H1 (cell line): Measurements from ENCODE around the gene PARD3. TPM values are rescaled to one million over a fixed set of nuclear protein-coding genes. Genes with fewer than 3 reads are reported as not detected.

Experiments used
- CTCF ChIA-PET: fragments of 300-600 bp; sonication (Branson Sonifier 250); formaldehyde crosslinking; loops from one replicate; lab custom pipeline; 2021; ENCODE audit not compliant: partially characterized antibody; lab: Charles Lee
- POLR2A ChIA-PET: fragments of 300-600 bp; sonication (Branson Sonifier 250); formaldehyde crosslinking; loops from one replicate; lab custom pipeline; 2021; ENCODE audit warnings: inconsistent platforms; ENCODE audit not compliant: partially characterized antibody; lab: Charles Lee
- DNase-seq, 2 experiments: peaks; one replicate each; pipeline versions ENCODE4 v3.0.0 to v3.0.0-alpha.2; 2010 to 2022; ENCODE audit warnings: low spot score in 2 of 2, low read depth in 1 of 2, mixed read lengths in 1 of 2
- FAIRE-seq: peaks from 2 replicates; lab custom pipeline; 2011; peaks lifted over from hg19 to GRCh38; lab: Jason Lieb, UNC
- H2AFZ ChIP-seq: 2 replicates; pipeline ENCODE4 v1.8.1; 2012; ENCODE audit warnings: low read length, inconsistent platforms
- H2AK5ac ChIP-seq: 2 replicates; pipeline ENCODE4 v1.6.1; 2013; ENCODE audit warnings: low read depth, low read length
- H2BK120ac ChIP-seq: replicated peaks from 2 replicates; pipeline ENCODE3; 2013; ENCODE audit warnings: low read depth, low read length, inconsistent platforms
- H2BK12ac ChIP-seq: 2 replicates; pipeline ENCODE4 v1.6.1; 2013; ENCODE audit warnings: low read depth, low read length
- H2BK15ac ChIP-seq: 2 replicates; pipeline ENCODE4 v1.6.1; 2013; ENCODE audit warnings: low read length
- H2BK20ac ChIP-seq: 2 replicates; pipeline ENCODE4 v1.6.1; 2013; ENCODE audit warnings: low read length
- H2BK5ac ChIP-seq: 2 replicates; pipeline ENCODE4 v1.6.1; 2013; ENCODE audit warnings: low read depth, low read length
- H3K14ac ChIP-seq: 2 replicates; pipeline ENCODE4 v1.6.1; 2013; ENCODE audit warnings: inconsistent platforms; ENCODE audit not compliant: insufficient read length
- H3K18ac ChIP-seq: 2 replicates; pipeline ENCODE4 v1.6.1; 2013; ENCODE audit warnings: low read length; ENCODE audit errors: extremely low read depth
- H3K23ac ChIP-seq: 2 replicates; pipeline ENCODE4 v1.6.1; 2013; ENCODE audit warnings: inconsistent platforms; ENCODE audit not compliant: insufficient read length
- H3K23me2 ChIP-seq: 2 replicates; pipeline ENCODE4 v1.6.1; 2013; ENCODE audit warnings: low read depth, low read length
- H3K27ac ChIP-seq: 2 replicates; pipeline ENCODE4 v1.6.1; 2011; ENCODE audit warnings: low read depth, low read length, inconsistent platforms
- H3K27me3 ChIP-seq, 4 experiments: replicated peaks in 1 of 4; 1 replicate in 1 of 4; 2 replicates in 3 of 4; pipeline versions ENCODE4 v1.6.1 to v1.8.1; 2011 to 2013; ENCODE audit warnings: low read length in 3 of 4, mild to moderate bottlenecking in 3 of 4, inconsistent platforms in 2 of 4, mixed read lengths in 2 of 4, moderate library complexity in 1 of 4; ENCODE audit not compliant: control insufficient read depth in 3 of 4, insufficient read depth in 3 of 4; ENCODE audit errors: extremely low read depth in 1 of 4
- H3K36me3 ChIP-seq, 4 experiments: 2 replicates each; pipeline versions ENCODE4 v1.6.1 to v1.8.1; 2011 to 2013; ENCODE audit warnings: mild to moderate bottlenecking in 4 of 4, low read length in 3 of 4, moderate library complexity in 2 of 4, control low read depth in 1 of 4, inconsistent platforms in 1 of 4; ENCODE audit not compliant: insufficient read depth in 4 of 4, control insufficient read depth in 2 of 4
- H3K4ac ChIP-seq: replicated peaks from 2 replicates; pipeline ENCODE3; 2013; ENCODE audit warnings: low read length, low read depth, mixed read lengths, inconsistent platforms; ENCODE audit not compliant: insufficient read length
- H3K4me1 ChIP-seq, 4 experiments: replicated peaks in 1 of 4; 1 replicate in 1 of 4; 2 replicates in 3 of 4; pipeline versions ENCODE4 v1.6.1 to v1.8.1; 2011 to 2013; ENCODE audit warnings: low read length in 3 of 4, inconsistent platforms in 2 of 4, mixed read lengths in 1 of 4; ENCODE audit not compliant: insufficient read depth in 4 of 4, control insufficient read depth in 3 of 4
- H3K4me2 ChIP-seq, 2 experiments: 2 replicates each; pipeline versions ENCODE4 v1.6.1 to v1.8.1; 2011 to 2013; ENCODE audit warnings: low read depth in 2 of 2, low read length in 2 of 2, control low read depth in 1 of 2, inconsistent platforms in 1 of 2, mild to moderate bottlenecking in 1 of 2; ENCODE audit not compliant: insufficient read depth in 1 of 2
- H3K4me3 ChIP-seq, 4 experiments: fragments of 200-600, 300-600 bp in 1 of 4; sonication (generic), shearing (Covaris generic), sonication (Bioruptor Twin) in 1 of 4; 2 replicates each; pipeline versions ENCODE4 v1.5.1 to v1.8.1; 2011 to 2016; ENCODE audit warnings: low read length in 4 of 4, low read depth in 3 of 4, control low read depth in 2 of 4, inconsistent platforms in 2 of 4, mild to moderate bottlenecking in 2 of 4, mixed read lengths in 1 of 4, moderate library complexity in 1 of 4; ENCODE audit not compliant: insufficient read depth in 2 of 4; ENCODE audit errors: extremely low read depth in 1 of 4
- H3K56ac ChIP-seq: replicated peaks from 2 replicates; pipeline ENCODE3; 2013; ENCODE audit warnings: low read depth, mild to moderate bottlenecking, mixed read lengths, low read length, inconsistent platforms; ENCODE audit not compliant: insufficient read length
- H3K79me1 ChIP-seq: 2 replicates; pipeline ENCODE4 v1.6.1; 2013; ENCODE audit warnings: low read depth, low read length, control low read depth
- H3K79me2 ChIP-seq, 2 experiments: 2 replicates each; pipeline versions ENCODE4 v1.6.1 to v1.8.1; 2012 to 2013; ENCODE audit warnings: low read length in 2 of 2, mild to moderate bottlenecking in 2 of 2, inconsistent platforms in 1 of 2; ENCODE audit not compliant: insufficient read depth in 2 of 2, control insufficient read depth in 1 of 2
- H3K9ac ChIP-seq, 4 experiments: replicated peaks in 1 of 4; 1 replicate in 1 of 4; 2 replicates in 3 of 4; pipeline versions ENCODE4 v1.6.1 to v1.8.1; 2011 to 2013; ENCODE audit warnings: low read depth in 3 of 4, low read length in 3 of 4, control low read depth in 2 of 4, mild to moderate bottlenecking in 2 of 4, moderate library complexity in 2 of 4, inconsistent platforms in 1 of 4; ENCODE audit errors: extremely low read depth in 1 of 4
- H3K9me3 ChIP-seq, 2 experiments: 2 replicates each; pipeline versions ENCODE4 v1.6.1 to v1.8.1; 2012 to 2013; ENCODE audit warnings: mild to moderate bottlenecking in 2 of 2, moderate library complexity in 2 of 2, control low read depth in 1 of 2, inconsistent platforms in 1 of 2, low read depth in 1 of 2, low read length in 1 of 2, mixed read lengths in 1 of 2; ENCODE audit not compliant: insufficient read depth in 2 of 2
- H4K20me1 ChIP-seq, 2 experiments: replicated peaks in 1 of 2; 2 replicates each; pipeline versions ENCODE3 to v1.8.1; 2011 to 2013; ENCODE audit warnings: inconsistent platforms in 2 of 2, low read length in 2 of 2, mild to moderate bottlenecking in 1 of 2; ENCODE audit not compliant: insufficient read depth in 2 of 2, control insufficient read depth in 1 of 2
- H4K5ac ChIP-seq: 2 replicates; pipeline ENCODE4 v1.6.1; 2013; ENCODE audit warnings: low read length, low read depth, mixed read lengths, inconsistent platforms; ENCODE audit not compliant: insufficient read length
- H4K8ac ChIP-seq: 2 replicates; pipeline ENCODE4 v1.8.0; 2013; ENCODE audit warnings: mild to moderate bottlenecking, moderate library complexity, low read length, inconsistent platforms; ENCODE audit not compliant: insufficient read depth; ENCODE audit errors: extremely low read depth
- H4K91ac ChIP-seq: replicated peaks from 2 replicates; pipeline ENCODE3; 2013; ENCODE audit warnings: low read length, mixed read lengths, inconsistent platforms; ENCODE audit not compliant: insufficient read length
- KDM1A ChIP-seq: fragments of 200-600, 300-600 bp; sonication (generic); IDR thresholded peaks from 2 replicates; pipeline ENCODE4 v1.7.1; 2016; ENCODE audit warnings: mild to moderate bottlenecking, low read length, borderline replicate concordance
- MAX ChIP-seq: IDR thresholded peaks from 2 replicates; pipeline ENCODE4 v1.6.1; 2012; ENCODE audit warnings: inconsistent platforms
- WGBS, 2 experiments: shearing (Covaris generic) in 1 of 2; methylation state at CpG; one replicate each; pipeline versions ENCODE4 v1.1.6 to v1.1.7; 2013 to 2015; ENCODE audit warnings: low lambda C conversion rate in 2 of 2, mixed read lengths in 2 of 2, inconsistent platforms in 1 of 2, low coverage in 1 of 2, missing lambda C conversion rate in 1 of 2; ENCODE audit not compliant: insufficient replicate concordance in 2 of 2, insufficient coverage in 1 of 2, insufficient read length in 1 of 2; ENCODE audit errors: extremely low coverage in 1 of 2, missing lambda C conversion rate in 1 of 2; 5-methylcytosine and 5-hydroxymethylcytosine counted together
- polyA plus RNA-seq, 7 experiments: library from polyadenylated mRNA; depleted of rRNA in 3 of 7; stranded (reverse) in 5 of 7; unstranded in 2 of 7; fragments of >200 nt in 5 of 7; fragments of 200-250 nt in 2 of 7; gene quantifications; 1 replicate in 5 of 7; 2 replicates in 1 of 7; 4 replicates in 1 of 7; pipeline versions ENCODE4 v1.2.1 to v1.2.3, GENCODE V29; 2011 to 2013; ENCODE audit warnings: missing spikeins in 2 of 7, mixed read lengths in 2 of 7
- total RNA-seq: library from RNA; stranded (reverse); fragmentation: NEBNext Ultra II Directional; extraction: Animal tissue kit (Norgen Biotek cat#: 25700); gene quantifications from 2 replicates; pipeline ENCODE4 v1.2.1, GENCODE V29; 2021

The PARD3 gene
- total and polyA plus RNA-seq, 2 of the 8 experiments (the other 6 are each of a cell fraction or from before 2014, with no cell fraction given) = 19.7 to 49.1 TPM

- ChIA-PET CTCF (interaction anchor here (0.8 kb wide), 1 partner anchor 19 kb away, joined by 4 read pairs; no protein-coding TSS in a partner anchor), POLR2A (interaction anchor here (0.9 kb wide), 1 partner anchor 12 kb away, joined by 3 read pairs; no protein-coding TSS in a partner anchor)
Measured at GRCh38 chr10:34775044-34775637, 40.0 kb downstream of the PARD3 start.

More at GRCh38 chr10:34775044-34775637, 40.0 kb downstream of the PARD3 start:
- no peaks in the 10 kb centered on the region for H3K36me3 ChIP-seq
- no peak overlapping the region; the same call in 1 of the 2 replicates for H2AK5ac ChIP-seq
- H3K23ac ChIP-seq = no peak overlapping the region
- peaks cover 0 to 87% of the 10 kb centered on the region in 2 experiments; a peak in 2 of 4 replicates for H3K79me2 ChIP-seq
- H2BK120ac ChIP-seq = no peak overlapping the region
- H2BK5ac ChIP-seq = no peak overlapping the region
- FAIRE-seq (no peak), DNase-seq (no peak)
- H3K23me2 ChIP-seq = no peaks in the 10 kb centered on the region
- no peak overlapping the region for H4K91ac ChIP-seq
- no peak overlapping the region for H4K8ac ChIP-seq
- 0 out of 2 replicates have a peak, but pooled peaks have one; percentile 39 for TF ChIP-seq KDM1A
- TF ChIP-seq MAX = no peak
- H4K20me1 ChIP-seq = peaks cover 3 to 6% of the 10 kb centered on the region in 2 experiments
- H3K56ac ChIP-seq = no peak overlapping the region
- no peak overlapping the region for H4K5ac ChIP-seq
- no peak overlapping the region for H3K4ac ChIP-seq
- no peak overlapping the region for H3K4me2 ChIP-seq
- H3K27ac ChIP-seq = no peak overlapping the region
- no peak overlapping the region for H2BK12ac ChIP-seq
- no peak overlapping the region for H2BK20ac ChIP-seq
- no peaks in the 10 kb centered on the region for H3K27me3 ChIP-seq
- WGBS, 2 experiments = 86 to 100% methylated on average over 1 to 3 of the region's 3 CpGs
- no peak overlapping the region for H2BK15ac ChIP-seq
- H3K4me3 ChIP-seq = no peak overlapping the region
- H2AFZ ChIP-seq = no peak overlapping the region
- peaks cover 12% of the 10 kb centered on the region for H3K79me1 ChIP-seq
- H3K9ac ChIP-seq = no peak overlapping the region
- H3K14ac ChIP-seq = no peak overlapping the region
- no peak overlapping the region for H3K18ac ChIP-seq
- H3K4me1 ChIP-seq = peaks cover 3 to 17% (median 6%) of the 10 kb centered on the region in 4 experiments; a peak in 6 of 7 replicates
- no peaks in the 10 kb centered on the region for H3K9me3 ChIP-seq
